22Rv1 (cell line): ENCODE measurements around the gene FERMT2.

ENCODE experiments used
- ZFX ChIP-seq: fragments of 450-650 bp; IDR thresholded peaks from 2 replicates; pipeline ENCODE4 v1.6.1; 2017; ENCODE audit warnings: antibody characterized with exemption, borderline replicate concordance
- TF ChIP-seq, protein P1 (sequence below): fragments of 450-650 bp; IDR thresholded peaks from 2 replicates; pipeline ENCODE4 v1.5.1; 2017; ENCODE audit warnings: mild to moderate bottlenecking

- TF ChIP-seq, protein P1, sequence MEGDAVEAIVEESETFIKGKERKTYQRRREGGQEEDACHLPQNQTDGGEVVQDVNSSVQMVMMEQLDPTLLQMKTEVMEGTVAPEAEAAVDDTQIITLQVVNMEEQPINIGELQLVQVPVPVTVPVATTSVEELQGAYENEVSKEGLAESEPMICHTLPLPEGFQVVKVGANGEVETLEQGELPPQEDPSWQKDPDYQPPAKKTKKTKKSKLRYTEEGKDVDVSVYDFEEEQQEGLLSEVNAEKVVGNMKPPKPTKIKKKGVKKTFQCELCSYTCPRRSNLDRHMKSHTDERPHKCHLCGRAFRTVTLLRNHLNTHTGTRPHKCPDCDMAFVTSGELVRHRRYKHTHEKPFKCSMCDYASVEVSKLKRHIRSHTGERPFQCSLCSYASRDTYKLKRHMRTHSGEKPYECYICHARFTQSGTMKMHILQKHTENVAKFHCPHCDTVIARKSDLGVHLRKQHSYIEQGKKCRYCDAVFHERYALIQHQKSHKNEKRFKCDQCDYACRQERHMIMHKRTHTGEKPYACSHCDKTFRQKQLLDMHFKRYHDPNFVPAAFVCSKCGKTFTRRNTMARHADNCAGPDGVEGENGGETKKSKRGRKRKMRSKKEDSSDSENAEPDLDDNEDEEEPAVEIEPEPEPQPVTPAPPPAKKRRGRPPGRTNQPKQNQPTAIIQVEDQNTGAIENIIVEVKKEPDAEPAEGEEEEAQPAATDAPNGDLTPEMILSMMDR = no peak
- no peak for TF ChIP-seq ZFX
Observed at GRCh38 chr14:52934762-52935161, 16.1 kb downstream of the FERMT2 start.
